Measurements from ENCODE around the gene CDH23. TPM values are rescaled to one million over a fixed set of nuclear protein-coding genes. Genes with fewer than 3 reads are reported as not detected.

The CDH23 gene
- total RNA-seq, 1 experiment from 2014 or later, result 2.9 TPM

GRCh38 chr10:71439670-71440425 is 43.1 kb downstream of the CDH23 start:
- no peak overlapping the region for H3K27ac Mint-ChIP-seq

More at GRCh38 chr10:71439670-71440425, 43.1 kb downstream of the CDH23 start:
- DNase-seq (ENCODE audit: low spot score), result no peak
- Mint-ChIP-seq H3K4me1 (peaks cover 12% of the 10 kb centered on the region), H3K9me3 (no peaks in the 10 kb centered on the region), H3K36me3 (no peaks in the 10 kb centered on the region), H3K27me3 (ENCODE audit: low read depth) (no peaks in the 10 kb centered on the region; the same call in 1 of the 2 replicates), H3K4me3 (no peak overlapping the region)
- POLR2A ChIA-PET, result no interaction called here
- CTCF ChIA-PET, result interaction anchor here (0.6 to 3.1 kb wide), 6 partner anchors 8 to 95 kb away, joined by 3 to 14 read pairs (median 5); no protein-coding TSS in a partner anchor
- no peak for ATAC-seq
- no peak for TF ChIP-seq NFYB (CRISPR knock-in tag; conservative IDR thresholded peaks at IDR 0.05; ENCODE audit: low read depth)
- no peak for TF ChIP-seq ELF4 (CRISPR knock-in tag; IDR thresholded peaks at IDR 0.05; ENCODE audit: low read depth)
- TF ChIP-seq PRDM15 (CRISPR knock-in tag; IDR thresholded peaks at IDR 0.05), result no peak
- TF ChIP-seq NR3C1 (CRISPR knock-in tag; conservative IDR thresholded peaks at IDR 0.05; ENCODE audit: low read depth), result no peak
- no peak for TF ChIP-seq JAZF1 (CRISPR knock-in tag; IDR thresholded peaks at IDR 0.05)
- no peak for TF ChIP-seq CTCF (IDR thresholded peaks at IDR 0.05)
- TF ChIP-seq IRF2 (CRISPR knock-in tag; IDR thresholded peaks at IDR 0.05; ENCODE audit: borderline replicate concordance, low read depth), result no peak
- TF ChIP-seq GABPB1 (CRISPR knock-in tag; IDR thresholded peaks at IDR 0.05), result no peak
- TF ChIP-seq CBFB (CRISPR knock-in tag; IDR thresholded peaks at IDR 0.05; ENCODE audit: low read depth), result no peak
- no peak for TF ChIP-seq TEAD1 (CRISPR knock-in tag; IDR thresholded peaks at IDR 0.05)
- no peak for TF ChIP-seq USF2 (CRISPR knock-in tag; IDR thresholded peaks at IDR 0.05)
- no peak for TF ChIP-seq ERG (CRISPR knock-in tag; IDR thresholded peaks at IDR 0.05)
- TF ChIP-seq, protein P1, sequence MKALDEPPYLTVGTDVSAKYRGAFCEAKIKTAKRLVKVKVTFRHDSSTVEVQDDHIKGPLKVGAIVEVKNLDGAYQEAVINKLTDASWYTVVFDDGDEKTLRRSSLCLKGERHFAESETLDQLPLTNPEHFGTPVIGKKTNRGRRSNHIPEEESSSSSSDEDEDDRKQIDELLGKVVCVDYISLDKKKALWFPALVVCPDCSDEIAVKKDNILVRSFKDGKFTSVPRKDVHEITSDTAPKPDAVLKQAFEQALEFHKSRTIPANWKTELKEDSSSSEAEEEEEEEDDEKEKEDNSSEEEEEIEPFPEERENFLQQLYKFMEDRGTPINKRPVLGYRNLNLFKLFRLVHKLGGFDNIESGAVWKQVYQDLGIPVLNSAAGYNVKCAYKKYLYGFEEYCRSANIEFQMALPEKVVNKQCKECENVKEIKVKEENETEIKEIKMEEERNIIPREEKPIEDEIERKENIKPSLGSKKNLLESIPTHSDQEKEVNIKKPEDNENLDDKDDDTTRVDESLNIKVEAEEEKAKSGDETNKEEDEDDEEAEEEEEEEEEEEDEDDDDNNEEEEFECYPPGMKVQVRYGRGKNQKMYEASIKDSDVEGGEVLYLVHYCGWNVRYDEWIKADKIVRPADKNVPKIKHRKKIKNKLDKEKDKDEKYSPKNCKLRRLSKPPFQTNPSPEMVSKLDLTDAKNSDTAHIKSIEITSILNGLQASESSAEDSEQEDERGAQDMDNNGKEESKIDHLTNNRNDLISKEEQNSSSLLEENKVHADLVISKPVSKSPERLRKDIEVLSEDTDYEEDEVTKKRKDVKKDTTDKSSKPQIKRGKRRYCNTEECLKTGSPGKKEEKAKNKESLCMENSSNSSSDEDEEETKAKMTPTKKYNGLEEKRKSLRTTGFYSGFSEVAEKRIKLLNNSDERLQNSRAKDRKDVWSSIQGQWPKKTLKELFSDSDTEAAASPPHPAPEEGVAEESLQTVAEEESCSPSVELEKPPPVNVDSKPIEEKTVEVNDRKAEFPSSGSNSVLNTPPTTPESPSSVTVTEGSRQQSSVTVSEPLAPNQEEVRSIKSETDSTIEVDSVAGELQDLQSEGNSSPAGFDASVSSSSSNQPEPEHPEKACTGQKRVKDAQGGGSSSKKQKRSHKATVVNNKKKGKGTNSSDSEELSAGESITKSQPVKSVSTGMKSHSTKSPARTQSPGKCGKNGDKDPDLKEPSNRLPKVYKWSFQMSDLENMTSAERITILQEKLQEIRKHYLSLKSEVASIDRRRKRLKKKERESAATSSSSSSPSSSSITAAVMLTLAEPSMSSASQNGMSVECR (CRISPR knock-in tag; IDR thresholded peaks at IDR 0.05; ENCODE audit: borderline replicate concordance), result no peak
- TF ChIP-seq, protein P2, sequence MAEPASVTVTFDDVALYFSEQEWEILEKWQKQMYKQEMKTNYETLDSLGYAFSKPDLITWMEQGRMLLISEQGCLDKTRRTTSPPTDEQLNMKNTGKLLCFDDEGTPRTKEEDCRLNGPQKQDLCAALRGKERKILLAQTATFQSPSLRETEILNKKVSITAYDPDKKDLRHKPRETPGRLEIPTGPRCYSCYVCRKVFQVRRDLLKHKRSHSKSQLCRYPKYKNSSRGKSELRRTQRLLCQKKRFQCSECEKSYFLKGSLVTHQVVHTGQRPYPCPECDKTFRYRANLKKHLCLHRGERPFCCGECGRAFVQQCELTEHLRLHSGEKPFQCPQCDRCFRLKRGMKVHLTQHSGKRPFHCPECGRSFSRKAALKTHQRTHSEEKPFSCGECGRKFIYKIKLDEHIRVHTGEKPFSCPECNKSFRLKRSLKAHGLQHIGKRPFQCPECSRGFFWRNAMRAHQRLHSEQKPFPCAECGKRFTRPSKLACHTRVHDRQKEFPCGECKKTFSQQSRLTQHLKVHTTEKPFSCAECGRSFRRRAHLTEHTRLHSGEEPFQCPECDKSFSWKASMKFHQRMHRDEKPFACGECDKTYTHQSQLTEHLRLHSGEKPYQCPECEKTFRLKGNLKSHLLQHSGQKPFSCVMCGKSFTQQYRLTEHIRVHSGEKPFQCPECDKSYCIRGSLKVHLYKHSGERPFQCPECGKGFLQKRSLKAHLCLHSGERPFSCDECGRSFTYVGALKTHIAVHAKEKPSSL (CRISPR knock-in tag; conservative IDR thresholded peaks at IDR 0.05), result no peak
- no peak for TF ChIP-seq ETV6 (CRISPR knock-in tag; IDR thresholded peaks at IDR 0.05)
- no peak for TF ChIP-seq SP1 (CRISPR knock-in tag; conservative IDR thresholded peaks at IDR 0.05)
- TF ChIP-seq STAT6 (CRISPR knock-in tag; conservative IDR thresholded peaks at IDR 0.05; ENCODE audit: low read depth), result no peak
- TF ChIP-seq TP53 (CRISPR knock-in tag; IDR thresholded peaks at IDR 0.05), result no peak

All from WTC11 (cell line).